ENCODE measurements around the gene BARHL1.

BARHL1 gene

DNA sequence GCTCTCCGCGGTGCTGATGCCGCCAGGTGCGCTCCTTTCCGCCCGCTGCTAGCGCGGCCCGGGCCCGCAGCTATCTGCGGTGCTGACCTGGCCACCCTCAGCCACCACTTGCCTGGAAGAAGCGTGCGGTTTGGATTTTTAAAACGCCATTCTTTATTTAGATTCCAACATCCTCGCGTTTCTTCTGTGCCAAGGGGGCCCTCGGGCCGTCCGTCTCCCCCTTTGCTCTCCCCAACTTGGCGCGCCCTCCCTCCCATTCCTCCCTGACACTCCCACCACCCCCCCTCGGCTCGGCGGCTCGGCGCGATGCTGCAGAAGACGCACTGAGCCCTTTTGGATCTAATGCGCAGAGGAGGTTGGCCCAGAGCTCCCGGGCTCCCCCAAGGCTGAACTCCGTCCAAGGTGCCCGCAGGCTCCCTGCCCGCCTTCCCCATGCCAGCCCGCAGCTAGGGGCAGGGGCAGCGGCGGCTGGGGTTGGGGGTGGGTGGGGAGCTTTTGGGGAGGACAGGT, at the start of gene BARHL1:
TSS of gene BARHL1 (plus strand) at position 331 of the 510 bp plus-strand sequence. CDS start 192 bp downstream, outside the sequence.
- no peak for DNase-seq

DNA sequence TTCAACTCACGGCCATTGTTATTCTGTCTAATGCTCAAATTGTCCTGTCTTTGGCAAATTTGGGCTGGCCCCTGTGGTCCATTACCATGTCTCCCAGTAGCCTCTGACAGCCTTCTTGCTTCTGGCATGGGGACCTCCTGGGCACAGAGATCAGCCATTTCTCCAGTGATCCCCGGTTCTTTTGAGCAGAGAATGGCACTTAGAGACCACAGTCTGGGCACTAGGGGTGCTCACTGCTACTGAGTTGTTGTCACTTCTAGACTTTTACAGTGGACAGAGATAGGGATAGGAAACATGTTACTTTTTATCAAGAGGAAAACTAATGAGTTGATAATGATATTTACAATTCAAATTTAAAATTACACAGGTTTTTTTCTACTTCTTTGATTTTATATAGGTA, 47.6 kb upstream of the BARHL1 start:
- no peak for DNase-seq

DNA sequence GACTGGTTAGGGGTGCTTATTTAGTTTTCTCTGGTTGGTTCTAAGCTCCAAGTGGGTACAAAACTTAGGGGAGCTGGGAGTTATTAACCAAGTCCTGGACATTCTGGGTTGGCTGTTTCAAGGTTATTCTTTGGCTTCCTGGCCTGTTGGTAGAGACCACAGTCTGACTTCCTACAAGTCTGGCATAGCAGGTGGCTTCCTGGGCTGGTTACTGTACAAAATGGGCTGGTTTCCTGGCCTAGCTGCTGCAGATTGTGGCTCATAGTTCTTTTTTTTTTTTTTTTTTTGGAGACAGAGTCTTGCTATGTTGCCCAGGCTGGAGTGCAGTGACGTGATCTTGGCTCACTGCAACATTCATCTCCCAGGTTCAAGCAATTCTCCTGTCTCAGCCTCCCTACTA, 46.3 kb upstream of the BARHL1 start:
- no peak for DNase-seq

DNA sequence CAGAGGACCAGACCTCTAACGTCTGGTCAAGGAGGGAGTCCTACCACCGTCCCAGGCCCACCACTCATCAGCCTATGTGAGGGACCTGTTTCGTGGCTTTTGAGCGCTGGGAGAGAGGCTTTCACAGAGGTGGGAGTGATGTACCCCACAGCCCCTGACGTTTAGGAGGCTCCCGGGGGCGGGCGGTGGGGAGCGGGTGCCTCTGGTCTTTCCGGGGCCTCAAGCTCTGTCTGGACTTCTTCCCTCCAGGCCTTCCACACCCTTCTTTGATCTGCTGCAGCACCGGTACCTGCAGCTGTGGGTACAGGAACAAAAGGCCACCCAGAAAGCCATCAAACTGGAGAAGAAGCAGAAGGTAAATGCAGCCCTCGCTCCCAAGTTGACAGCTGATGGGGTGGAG, 45.1 kb upstream of the BARHL1 start:
- DNase-seq = no peak

DNA sequence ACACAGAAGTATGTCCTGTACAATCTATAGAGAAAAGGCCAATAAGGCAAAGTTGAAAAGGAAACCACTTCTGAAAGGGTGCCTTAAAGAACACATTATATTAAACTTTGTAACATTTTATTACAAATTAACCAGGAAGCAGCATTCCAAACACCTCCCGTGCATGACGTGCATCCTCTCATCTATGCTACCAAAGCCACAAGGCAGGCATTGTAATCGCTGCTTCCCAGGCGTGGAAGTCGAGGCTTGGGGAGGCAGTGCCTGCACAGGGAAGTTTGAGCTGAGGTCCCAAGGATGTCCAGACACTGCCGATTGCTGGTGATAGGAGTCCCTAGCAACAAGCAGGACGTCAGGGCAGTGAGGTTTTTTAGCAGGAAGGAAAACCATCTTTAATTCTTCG, 44.3 kb upstream of the BARHL1 start:
- DNase-seq = no peak

DNA sequence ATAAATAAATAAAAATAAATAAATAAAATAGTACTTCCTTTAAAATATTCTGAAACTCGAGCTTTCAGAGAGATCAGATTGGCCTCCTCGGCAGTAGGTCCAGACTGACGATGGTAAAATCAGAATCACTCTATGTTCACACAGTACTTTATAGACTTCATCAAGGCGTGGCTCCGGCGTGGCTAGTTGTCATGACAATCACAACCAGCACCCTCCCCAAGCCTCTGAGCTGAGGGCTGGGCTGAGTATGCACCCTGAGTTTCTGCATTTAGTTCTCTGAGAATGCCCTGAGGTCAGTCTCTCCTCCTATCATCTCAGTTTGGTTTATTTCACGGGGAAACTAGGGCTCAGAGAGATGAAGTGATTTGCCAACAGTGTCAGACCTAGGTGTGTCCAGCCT, 43.3 kb upstream of the BARHL1 start:
- DNase-seq = no peak

DNA sequence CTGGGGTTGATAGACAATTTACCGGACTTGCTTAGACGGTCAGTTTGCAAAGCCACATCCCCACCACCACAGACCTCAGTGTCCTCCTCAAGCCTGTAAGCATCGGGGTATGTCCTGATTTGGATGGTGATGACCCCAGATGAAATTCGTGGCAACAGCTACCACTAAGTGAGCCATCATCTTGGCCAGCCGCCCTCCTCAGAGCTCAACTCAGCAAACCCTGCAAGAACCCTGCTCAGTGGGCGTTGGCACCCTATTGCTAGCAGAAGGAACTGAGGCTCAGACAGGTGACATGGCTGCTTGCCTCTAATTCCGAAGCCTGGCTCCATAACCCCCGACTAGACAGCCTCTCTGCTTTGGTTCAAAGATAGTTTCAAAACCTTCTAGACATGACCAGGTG, 41.4 kb upstream of the BARHL1 start:
- DNase-seq = no peak

DNA sequence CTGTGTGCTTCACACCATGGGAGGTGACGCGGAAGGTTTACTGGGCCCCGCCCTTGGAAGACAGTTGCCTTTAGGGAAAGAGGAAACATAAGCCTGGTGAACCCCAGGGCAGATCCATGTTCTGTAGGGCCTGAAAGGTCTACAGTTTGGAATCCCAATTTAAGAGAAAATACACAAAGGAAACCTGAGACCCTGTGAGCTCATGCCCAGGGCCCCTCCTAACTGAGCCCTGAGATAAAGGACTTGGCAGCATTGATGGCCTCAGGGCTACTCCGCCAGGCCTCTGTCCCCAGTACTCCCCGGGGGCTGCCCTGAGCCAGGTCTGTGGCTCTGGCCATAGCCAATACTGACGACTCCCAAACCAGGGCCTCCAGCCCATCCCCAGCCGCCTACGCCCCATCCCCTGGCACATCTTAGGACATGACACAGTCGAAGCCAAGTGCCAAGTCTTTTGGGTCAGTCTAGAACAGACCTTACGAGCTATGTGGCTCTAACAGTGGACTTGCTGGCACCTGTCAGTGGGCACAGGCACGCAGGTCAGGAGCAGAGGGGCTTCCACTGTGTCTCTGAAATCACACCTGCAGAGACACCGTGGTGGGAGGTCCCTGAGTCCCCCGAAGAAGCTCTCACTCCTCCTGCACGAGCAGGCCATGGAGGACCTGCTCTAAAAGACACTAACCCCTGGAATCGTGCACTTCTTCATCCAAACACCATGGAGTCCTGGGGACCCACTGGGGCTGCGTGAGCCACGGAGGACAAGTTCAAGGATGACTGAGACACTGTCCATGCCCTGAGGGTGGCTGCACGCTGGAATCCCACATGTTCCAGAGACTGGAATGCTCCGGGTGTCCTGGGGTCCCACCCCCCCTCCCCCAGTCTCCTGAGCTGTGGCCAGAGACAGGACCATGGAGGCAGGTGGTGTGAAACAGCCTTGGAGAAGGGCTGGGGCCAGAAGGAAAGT, 40.3 kb upstream of the BARHL1 start:
- no peak for DNase-seq

DNA sequence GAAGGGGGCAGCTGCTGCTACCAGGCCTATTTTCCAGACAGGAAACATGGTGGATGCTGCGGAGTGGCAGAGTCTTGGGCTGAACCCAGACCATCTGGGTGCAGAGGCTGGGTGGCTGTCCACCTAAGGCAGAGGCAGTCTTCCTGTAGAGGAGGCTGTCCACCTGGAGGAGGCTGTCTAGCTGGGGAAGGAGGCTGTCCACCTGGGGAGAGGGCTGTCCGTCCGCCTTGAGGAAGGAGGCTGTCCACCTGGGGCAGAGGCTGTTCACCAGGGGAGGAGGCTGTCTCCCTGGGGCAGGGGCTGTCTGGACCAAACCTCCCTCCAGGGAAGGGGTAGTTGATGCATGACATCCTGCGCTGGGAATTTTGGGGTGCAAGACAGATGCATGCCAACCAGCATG, 39.2 kb upstream of the BARHL1 start:
- DNase-seq = no peak

DNA sequence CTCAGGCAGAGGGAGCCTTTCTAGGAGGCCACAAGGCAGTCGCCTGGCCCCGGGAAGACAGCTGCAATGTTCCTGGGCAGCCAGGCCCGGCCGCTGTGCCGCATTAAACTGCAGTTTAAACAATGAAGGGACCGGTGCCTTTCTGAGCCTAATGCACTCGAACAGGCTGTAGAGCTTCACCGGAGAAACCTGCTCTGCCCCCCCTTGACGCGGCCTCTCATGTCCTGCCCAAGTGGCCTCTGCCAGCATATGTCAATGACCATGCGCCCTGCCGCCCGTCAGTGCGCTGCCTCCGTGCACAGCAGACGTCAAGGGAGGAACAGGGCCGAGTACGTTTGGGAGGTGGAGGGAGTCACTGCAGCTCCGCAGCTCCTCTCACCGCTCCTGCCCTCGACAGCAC, 38.4 kb upstream of the BARHL1 start:
- no peak for DNase-seq

DNA sequence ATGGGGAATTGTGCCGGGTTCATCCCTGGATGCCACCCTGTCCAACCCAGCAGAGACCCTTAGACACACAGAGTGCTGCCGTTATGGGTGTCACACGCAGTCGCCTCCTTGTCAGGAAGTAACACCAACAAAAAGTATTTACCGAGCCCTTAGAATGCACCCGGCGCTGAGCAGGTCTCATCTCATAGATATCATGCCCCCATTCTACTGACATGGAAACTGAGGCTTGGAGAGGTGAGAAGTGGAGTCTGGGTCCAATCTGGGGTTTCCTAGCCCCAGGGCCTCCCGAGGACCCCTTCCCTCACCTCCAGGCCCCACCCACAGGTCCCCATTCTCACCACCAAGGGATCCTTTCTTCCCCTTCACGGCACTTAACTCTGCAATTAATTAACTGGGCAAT, 36.8 kb upstream of the BARHL1 start:
- DNase-seq = no peak

DNA sequence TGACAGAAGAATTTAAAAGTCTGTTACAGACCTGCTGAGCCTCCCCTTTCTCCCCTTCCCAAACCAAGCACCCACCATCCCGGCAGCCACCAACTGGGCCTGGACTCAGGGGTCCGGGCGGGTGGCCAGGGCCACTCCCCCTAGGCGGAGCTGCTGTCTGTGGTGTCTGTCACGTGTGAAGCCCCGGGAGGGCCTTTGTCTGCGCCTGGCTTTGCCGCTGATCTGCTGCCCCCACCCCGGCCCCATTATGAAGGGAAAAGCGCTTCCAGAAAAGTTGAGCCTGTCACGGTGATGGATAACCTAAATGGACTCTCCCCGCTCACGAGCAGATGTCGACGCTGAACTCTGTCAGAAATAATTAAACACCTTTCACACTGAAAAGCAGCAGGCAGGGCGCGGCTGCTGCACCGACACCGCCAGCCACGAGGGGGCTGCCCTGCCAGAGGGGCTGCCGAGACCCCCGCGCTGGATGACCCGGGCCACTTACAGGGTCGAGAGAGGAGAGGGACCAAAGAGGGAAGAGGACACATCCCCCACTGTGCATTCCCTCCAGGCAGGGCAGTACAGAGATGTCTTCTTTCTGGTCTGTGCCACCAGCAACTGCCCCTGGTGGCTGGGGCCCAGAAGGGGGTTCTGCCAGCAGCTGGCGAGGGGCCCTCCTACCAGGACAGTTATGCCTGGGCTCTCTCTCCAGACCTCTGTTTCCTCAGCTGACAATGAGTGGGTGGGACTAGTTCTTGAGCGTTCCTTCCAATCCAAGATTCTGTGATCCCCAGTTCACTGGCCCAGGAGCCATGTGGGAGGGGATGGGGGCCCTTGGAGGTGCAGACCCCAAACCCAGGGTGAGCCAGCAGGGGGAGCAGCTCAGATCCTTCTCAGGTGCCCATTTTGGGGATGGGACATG, 36.0 kb upstream of the BARHL1 start:
- peak; percentile 50 for DNase-seq

DNA sequence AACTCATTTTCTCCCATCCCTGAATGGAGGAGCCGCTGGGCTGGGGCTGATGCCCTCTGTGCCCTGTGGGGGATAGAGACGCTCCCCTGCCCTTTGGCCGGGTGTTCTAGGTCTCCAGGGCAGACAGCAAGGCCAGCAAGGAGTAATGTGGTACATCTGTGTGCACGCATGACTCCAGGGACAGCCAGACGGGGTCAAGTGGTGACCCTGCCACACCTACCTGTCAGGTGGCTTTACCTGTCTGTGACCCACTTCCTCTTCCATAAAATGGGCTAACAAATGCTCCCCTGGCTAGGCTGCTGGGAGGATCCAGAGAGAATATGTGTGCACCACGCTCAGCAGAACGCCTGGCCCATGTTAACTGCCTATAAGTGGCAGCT, 35.4 kb upstream of the BARHL1 start:
- DNase-seq = no peak

DNA sequence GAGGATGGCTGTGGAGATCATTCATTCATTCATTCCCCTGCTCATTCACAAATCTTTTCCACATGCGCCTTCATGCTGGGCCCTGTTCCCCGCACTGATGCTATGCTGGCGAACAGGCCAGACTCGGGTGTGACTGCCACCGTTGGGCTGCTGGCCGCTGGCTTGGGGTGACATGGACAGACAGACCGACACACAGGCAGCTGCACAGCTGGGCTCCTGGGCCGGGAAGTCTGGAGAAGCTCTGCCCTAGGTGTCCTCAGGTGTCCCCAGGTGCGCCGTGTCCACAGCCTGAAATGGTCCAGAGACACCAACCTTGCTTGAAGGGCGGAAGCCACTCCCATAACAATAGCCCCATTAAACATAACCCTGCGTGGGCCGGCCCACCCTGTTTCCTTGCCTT, 35.0 kb upstream of the BARHL1 start:
- DNase-seq = no peak

DNA sequence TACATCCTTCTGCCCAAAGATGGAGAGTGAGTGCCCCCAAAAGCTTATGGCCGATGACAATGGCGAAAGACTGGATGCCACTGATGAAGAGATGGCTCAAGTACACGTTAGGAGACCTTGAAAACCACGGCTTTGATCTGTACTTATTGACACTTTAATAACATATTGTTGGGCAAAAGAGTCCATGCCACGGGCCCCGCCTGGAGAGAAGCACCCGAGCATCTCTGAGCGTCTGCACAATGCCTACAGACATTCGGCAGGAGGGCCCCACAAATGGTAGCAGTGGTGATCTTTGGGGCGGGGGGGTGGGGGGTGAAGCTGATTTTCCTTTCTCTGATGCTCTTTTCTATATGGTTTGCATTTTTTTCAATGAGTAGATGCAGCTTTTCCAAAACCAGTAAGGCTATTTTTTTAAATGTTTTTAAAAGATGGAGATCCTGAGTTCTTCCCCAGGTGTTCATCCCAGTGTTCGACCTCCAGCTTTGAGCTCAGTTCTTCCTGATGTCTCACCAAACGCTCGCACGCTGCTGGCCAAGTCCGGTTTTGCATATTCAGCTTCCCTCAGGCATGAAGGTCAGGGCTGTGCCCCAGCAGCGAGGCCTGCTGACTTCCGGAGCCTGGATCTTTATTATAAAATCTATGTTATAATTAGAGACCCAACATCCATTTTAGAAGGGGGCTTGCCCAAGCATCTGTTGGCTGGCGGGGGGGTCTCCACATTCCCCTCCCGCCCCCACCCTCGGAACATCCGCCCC, 34.3 kb upstream of the BARHL1 start:
- no peak for DNase-seq

DNA sequence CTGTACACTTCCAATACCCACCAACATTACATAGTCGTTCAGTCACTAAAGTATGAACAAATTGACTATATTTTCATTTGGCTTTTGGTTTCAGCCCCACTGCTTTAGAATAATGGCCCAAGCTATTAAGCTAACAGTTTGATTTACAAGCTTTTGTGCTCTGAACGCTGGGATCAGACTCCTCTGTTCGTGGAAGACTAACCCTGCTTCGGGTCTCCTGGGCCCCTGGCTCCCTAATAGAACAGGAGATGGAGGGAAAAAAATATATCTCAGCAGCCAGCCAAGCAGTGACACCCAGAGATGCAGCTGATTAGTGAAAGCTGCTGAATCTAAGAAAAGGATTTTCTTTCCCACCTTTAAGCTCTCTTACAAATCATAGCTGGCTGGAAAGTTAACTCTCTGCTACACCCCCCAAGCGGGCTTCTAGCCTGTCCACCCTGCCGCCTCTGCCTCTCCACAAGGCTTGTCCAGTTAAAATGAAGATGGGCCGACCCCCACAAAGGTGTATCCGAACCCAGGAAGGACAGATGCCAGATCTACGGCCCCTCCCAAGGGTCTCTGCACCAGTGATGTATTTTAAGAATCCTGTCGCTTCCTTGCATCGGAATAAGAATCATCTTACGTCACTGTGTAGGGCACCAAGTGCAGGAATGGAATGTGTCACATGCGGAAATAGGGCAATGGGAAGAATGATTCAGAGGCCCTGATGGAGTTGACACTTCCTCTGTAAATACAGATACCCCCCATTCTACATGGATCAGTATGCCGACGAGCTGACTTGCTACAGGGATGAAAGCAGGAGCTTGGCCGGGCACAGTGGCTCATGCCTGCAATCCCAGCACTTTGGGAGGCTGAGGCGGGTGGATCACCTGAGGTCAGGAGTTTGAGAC, 33.4 kb upstream of the BARHL1 start:
- no peak for DNase-seq

DNA sequence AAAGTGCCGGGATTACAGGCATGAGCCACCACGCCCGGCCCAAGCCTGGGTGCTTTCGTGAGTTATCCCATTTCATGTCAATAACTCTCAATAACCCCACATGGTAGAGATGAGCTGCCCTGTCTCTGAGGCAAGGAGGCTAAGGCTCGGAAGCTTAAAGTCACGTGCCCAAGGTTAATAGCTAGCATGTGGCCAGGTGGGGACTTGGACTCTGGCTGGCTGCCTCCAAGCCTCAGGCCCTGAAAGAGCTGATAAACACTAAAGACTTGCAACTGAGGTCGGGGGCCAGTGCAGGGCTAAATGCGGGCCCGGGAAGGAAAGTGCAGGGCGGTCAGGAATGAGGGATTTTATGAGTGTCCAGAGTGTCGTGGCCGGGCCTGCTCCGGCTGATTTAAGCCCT, 30.9 kb upstream of the BARHL1 start:
- DNase-seq = no peak

DNA sequence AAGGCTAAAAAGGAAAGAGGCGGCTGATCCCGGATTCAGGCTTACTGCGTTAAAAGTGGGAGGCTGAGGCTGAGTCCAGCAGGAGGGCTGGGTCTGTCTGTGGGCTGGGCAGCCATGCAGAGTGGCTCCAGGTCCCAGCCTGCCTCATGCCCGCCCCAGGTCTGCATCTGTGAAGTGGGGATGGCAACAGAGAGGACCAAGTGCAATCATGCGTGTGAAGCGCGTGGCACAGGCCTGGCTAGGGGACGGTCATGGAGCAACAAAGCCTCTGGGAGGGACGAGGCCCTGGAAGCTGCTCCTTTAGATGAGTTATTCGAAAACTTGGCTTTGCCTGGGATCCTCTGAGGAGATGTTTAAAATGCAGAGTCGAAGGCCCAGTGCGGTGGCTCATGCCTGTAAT, 30.4 kb upstream of the BARHL1 start:
- no peak for DNase-seq

DNA sequence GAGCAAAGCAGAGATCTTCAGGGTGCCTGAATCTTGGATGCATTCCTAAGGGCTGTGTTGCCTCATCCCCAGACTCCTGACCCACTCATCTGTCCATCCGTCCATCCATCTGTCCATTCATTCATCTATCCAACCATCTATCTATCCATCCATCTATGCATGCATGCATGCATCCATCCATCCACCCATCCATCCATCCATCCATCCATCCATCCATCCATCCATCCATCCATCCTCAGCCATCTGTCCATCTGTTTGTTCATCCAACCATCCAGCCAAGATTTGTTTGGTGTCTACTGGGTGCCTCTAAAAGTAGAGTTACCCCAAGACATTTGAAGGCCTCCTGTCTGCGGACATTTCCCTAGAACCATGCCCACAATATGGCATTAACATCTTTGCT, 27.7 kb upstream of the BARHL1 start:
- DNase-seq = no peak

DNA sequence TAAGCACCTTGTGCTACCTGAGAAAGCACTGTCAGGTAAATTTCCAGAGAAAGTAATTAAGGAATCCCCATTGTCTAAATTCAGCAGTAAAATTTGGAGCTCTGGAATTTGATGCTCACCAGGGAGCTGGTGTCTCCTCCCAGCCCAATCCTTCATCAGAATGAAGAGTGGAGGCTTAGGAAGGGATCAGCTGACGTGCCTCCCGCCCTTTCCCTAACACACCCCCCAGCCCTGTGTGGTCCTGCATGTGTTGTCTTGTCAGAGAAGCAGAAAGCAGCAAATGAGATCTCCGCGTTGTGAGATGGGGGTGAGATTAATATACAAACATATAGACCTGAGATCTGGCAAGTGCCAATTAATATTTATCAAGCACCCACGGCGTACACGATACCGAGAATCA, 26.9 kb upstream of the BARHL1 start:
- no peak for DNase-seq

DNA sequence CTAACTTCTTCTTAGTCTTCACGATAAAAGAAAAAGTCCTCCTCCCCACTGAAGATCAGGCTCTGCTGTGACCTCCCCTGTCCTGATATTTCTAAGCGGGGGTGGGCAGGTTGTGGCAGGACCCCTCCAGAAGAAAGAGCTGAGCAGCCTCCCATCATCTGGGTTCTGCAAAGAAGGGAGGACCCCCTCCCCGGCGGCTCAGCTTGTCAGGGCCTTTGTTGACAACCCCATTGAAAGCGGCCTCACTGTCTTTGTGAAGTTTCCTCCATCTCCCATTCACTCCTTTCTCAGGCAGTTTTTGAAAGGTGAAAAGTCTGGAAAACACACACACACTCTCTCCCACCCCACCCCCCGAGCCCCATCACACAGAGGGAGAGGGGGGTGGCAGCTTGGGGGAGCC, 26.2 kb upstream of the BARHL1 start:
- DNase-seq = no peak

DNA sequence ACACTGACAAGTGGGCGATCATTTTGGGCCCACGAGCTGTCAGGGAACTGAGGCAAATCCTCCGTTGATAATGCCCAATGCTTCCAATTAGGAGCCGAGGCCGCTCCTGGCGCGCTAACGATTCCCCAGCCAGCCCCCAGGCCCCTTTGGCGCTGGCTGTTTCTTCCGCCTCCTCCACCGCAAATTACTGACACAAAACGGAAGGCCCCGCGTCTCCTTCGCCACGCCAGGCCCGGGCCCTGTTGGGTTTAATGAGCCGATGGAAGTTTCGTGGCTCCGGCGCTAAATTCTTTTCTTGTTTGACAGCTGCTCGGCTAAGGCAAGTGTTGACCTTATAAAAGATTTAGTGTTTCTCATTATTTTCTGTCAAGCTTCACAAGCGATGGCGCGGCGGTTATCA, 25.7 kb upstream of the BARHL1 start:
- DNase-seq = no peak
